Neuronal stem cell (in vitro differentiated cells): Measurements from ENCODE around the gene SCYL1.

ENCODE experiments used
- DNase-seq: peaks from one replicate; pipeline ENCODE4 v3.0.0-alpha.2; 2013; ENCODE audit warnings: low spot score
- H2AFZ ChIP-seq: one replicate; pipeline ENCODE4 v1.6.1; 2013; ENCODE audit warnings: mild to moderate bottlenecking, low read length, inconsistent platforms
- H2AK5ac ChIP-seq: 2 replicates; pipeline ENCODE4 v1.6.1; 2013; ENCODE audit warnings: low read depth, mild to moderate bottlenecking, inconsistent platforms, low read length, moderate library complexity, mixed read lengths
- H2BK120ac ChIP-seq: 2 replicates; pipeline ENCODE4 v1.6.1; 2013; ENCODE audit warnings: low read depth, mild to moderate bottlenecking, inconsistent platforms, low read length, moderate library complexity, mixed read lengths
- H2BK12ac ChIP-seq: one replicate; pipeline ENCODE4 v1.6.1; 2013; ENCODE audit warnings: low read length, inconsistent platforms
- H2BK15ac ChIP-seq: 2 replicates; pipeline ENCODE4 v1.6.1; 2013; ENCODE audit warnings: mild to moderate bottlenecking, low read length, inconsistent platforms, mixed read lengths
- H2BK5ac ChIP-seq: one replicate; pipeline ENCODE4 v1.6.1; 2013; ENCODE audit warnings: inconsistent platforms, mild to moderate bottlenecking, low read length, moderate library complexity
- H3K14ac ChIP-seq: one replicate; pipeline ENCODE4 v1.6.1; 2013; ENCODE audit warnings: low read length, inconsistent platforms
- H3K18ac ChIP-seq: 2 replicates; pipeline ENCODE4 v1.6.1; 2013; ENCODE audit warnings: low read length, inconsistent platforms
- H3K23ac ChIP-seq: 2 replicates; pipeline ENCODE4 v1.6.1; 2013; ENCODE audit warnings: low read depth, mild to moderate bottlenecking, mixed read lengths, low read length, inconsistent platforms; ENCODE audit not compliant: poor library complexity
- H3K27ac ChIP-seq: replicated peaks from 3 replicates; pipeline ENCODE4 v1.5.1; 2013; ENCODE audit warnings: low read length, inconsistent platforms
- H3K27me3 ChIP-seq, 3 experiments: 2 replicates each; pipeline ENCODE4 v1.6.1; 2013; ENCODE audit warnings: low read length in 3 of 3, mild to moderate bottlenecking in 2 of 3, inconsistent platforms in 1 of 3, low read depth in 1 of 3, mixed read lengths in 1 of 3, moderate library complexity in 1 of 3; ENCODE audit not compliant: control insufficient read depth in 3 of 3, insufficient read depth in 3 of 3
- H3K36me3 ChIP-seq, 2 donors: replicated peaks in 1 of 2; 2 replicates each; pipeline ENCODE4 v1.6.1; 2013; ENCODE audit warnings: low read length in 2 of 2; ENCODE audit not compliant: control insufficient read depth in 2 of 2, insufficient read depth in 2 of 2
- H3K4ac ChIP-seq: 2 replicates; pipeline ENCODE4 v1.6.1; 2013; ENCODE audit warnings: inconsistent platforms, mild to moderate bottlenecking, low read length, moderate library complexity
- H3K4me1 ChIP-seq, 2 donors: 1 replicate in 1 of 2; 2 replicates in 1 of 2; pipeline ENCODE4 v1.6.1; 2013; ENCODE audit warnings: low read length in 2 of 2, low read depth in 1 of 2; ENCODE audit not compliant: control insufficient read depth in 2 of 2, insufficient read depth in 1 of 2
- H3K4me2 ChIP-seq: one replicate; pipeline ENCODE4 v1.6.1; 2013; ENCODE audit warnings: mild to moderate bottlenecking, low read length, inconsistent platforms; ENCODE audit not compliant: insufficient read depth, poor library complexity, severe bottlenecking
- H3K4me3 ChIP-seq, 2 donors: 2 replicates each; pipeline ENCODE4 v1.5.1; 2013; ENCODE audit warnings: low read length in 2 of 2, mild to moderate bottlenecking in 2 of 2, inconsistent platforms in 1 of 2, moderate library complexity in 1 of 2
- H3K79me1 ChIP-seq: one replicate; pipeline ENCODE4 v1.6.1; 2013; ENCODE audit warnings: low read depth, mild to moderate bottlenecking, inconsistent platforms, low read length, moderate library complexity
- H3K9ac ChIP-seq: one replicate; pipeline ENCODE4 v1.6.1; 2013; ENCODE audit warnings: mild to moderate bottlenecking, low read depth, low read length, inconsistent platforms; ENCODE audit not compliant: poor library complexity
- H3K9me3 ChIP-seq, 2 donors: replicated peaks in 1 of 2; 2 replicates each; pipeline versions ENCODE3 to v1.6.1; 2013; ENCODE audit warnings: low read length in 2 of 2, mild to moderate bottlenecking in 2 of 2, inconsistent platforms in 1 of 2, low read depth in 1 of 2, mixed read lengths in 1 of 2, moderate library complexity in 1 of 2; ENCODE audit not compliant: control insufficient read depth in 2 of 2, insufficient read depth in 1 of 2
- H4K8ac ChIP-seq: one replicate; pipeline ENCODE4 v1.6.1; 2013; ENCODE audit warnings: low read depth, mild to moderate bottlenecking, inconsistent platforms, low read length, moderate library complexity
- H4K91ac ChIP-seq: one replicate; pipeline ENCODE4 v1.6.1; 2013; ENCODE audit warnings: low read length, low read depth, mild to moderate bottlenecking, inconsistent platforms; ENCODE audit not compliant: poor library complexity
- WGBS, 2 donors: extraction: QIAGEN DNeasy Blood & Tissue Kit; methylation state at CpG; one replicate each; pipeline ENCODE4 v1.1.7; 2013; ENCODE audit warnings: missing lambda C conversion rate in 2 of 2, mixed read lengths in 1 of 2; ENCODE audit not compliant: insufficient read length in 2 of 2, insufficient replicate concordance in 1 of 2; ENCODE audit errors: extremely low coverage in 2 of 2; 5-methylcytosine and 5-hydroxymethylcytosine counted together

SCYL1 gene

GRCh38 chr11:65496304-65497140 lies 28.4 kb upstream of the SCYL1 start:
- Histone ChIP-seq H3K14ac (no peak overlapping the region), H3K27me3 (no peaks in the 10 kb centered on the region), H2AFZ (no peak overlapping the region), H4K8ac (no peak overlapping the region), H3K9me3 (no peaks in the 10 kb centered on the region), H2BK12ac (peak overlapping the region; percentile 27), H2BK120ac (no peak overlapping the region), H3K27ac (peak overlapping the region; percentile 80), H2BK5ac (no peak overlapping the region), H2AK5ac (no peak overlapping the region), H3K9ac (no peak overlapping the region), H3K23ac (no peak overlapping the region), H3K4me2 (peak overlapping the region; percentile 60), H3K79me1 (no peaks in the 10 kb centered on the region), H3K4ac (no peak overlapping the region), H3K4me1 (peaks cover 24 to 34% of the 10 kb centered on the region in 2 donors), H3K18ac (peak overlapping the region; percentile 60), H4K91ac (no peak overlapping the region), H3K4me3 (peak overlapping the region; percentile 56 to 57), H3K36me3 (peaks cover 8 to 13% of the 10 kb centered on the region in 2 donors), H2BK15ac (no peak overlapping the region)
- WGBS, 2 donors = no CpG with 5 or more reads among the region's 15 CpGs
- DNase-seq = no peak

GRCh38 chr11:65497141-65498041 lies 27.5 kb upstream of the SCYL1 start:
- peak overlapping the region; percentile 83 for H2BK5ac ChIP-seq
- H3K23ac ChIP-seq = peak overlapping the region; percentile 97
- H3K4me1 ChIP-seq = peaks cover 16 to 25% of the 10 kb centered on the region in 2 donors
- H2BK120ac ChIP-seq = peak overlapping the region; percentile 13
- peak overlapping the region; percentile 70 for H3K4me2 ChIP-seq
- no peak overlapping the region for H3K14ac ChIP-seq
- WGBS, 2 donors = no CpG with 5 or more reads among the region's 61 CpGs
- peak; percentile 99 for DNase-seq
- no peaks in the 10 kb centered on the region for H3K79me1 ChIP-seq
- peak overlapping the region; percentile 72 to 90 for H3K4me3 ChIP-seq
- H4K91ac ChIP-seq = peak overlapping the region; percentile 53
- no peak overlapping the region for H2BK15ac ChIP-seq
- H3K27ac ChIP-seq = peak overlapping the region; percentile 100
- peaks cover 14 to 21% of the 10 kb centered on the region in 2 donors for H3K36me3 ChIP-seq
- H3K9me3 ChIP-seq = no peaks in the 10 kb centered on the region
- H3K9ac ChIP-seq = peak overlapping the region; percentile 97
- no peaks in the 10 kb centered on the region for H3K27me3 ChIP-seq
- no peak overlapping the region for H4K8ac ChIP-seq
- H3K4ac ChIP-seq = no peak overlapping the region
- peak overlapping the region; percentile 91 for H2AK5ac ChIP-seq
- no peak overlapping the region for H2BK12ac ChIP-seq
- no peak overlapping the region for H2AFZ ChIP-seq
- H3K18ac ChIP-seq = peak overlapping the region; percentile 100

- no peaks in the 10 kb centered on the region for H3K27me3 ChIP-seq
- H4K8ac ChIP-seq = no peak overlapping the region
- peak overlapping the region; percentile 72 to 90 for H3K4me3 ChIP-seq
- peak overlapping the region; percentile 8 for H3K4ac ChIP-seq
- H3K36me3 ChIP-seq = peaks cover 18 to 29% of the 10 kb centered on the region in 2 donors
- peak overlapping the region; percentile 83 for H2BK5ac ChIP-seq
- WGBS, 2 donors = no CpG with 5 or more reads among the region's 24 CpGs
- peak overlapping the region; percentile 53 for H4K91ac ChIP-seq
- H2AK5ac ChIP-seq = peak overlapping the region; percentile 91
- H3K4me2 ChIP-seq = peak overlapping the region; percentile 70
- H3K79me1 ChIP-seq = no peaks in the 10 kb centered on the region
- peak overlapping the region; percentile 100 for H3K18ac ChIP-seq
- H2BK12ac ChIP-seq = no peak overlapping the region
- H3K27ac ChIP-seq = peak overlapping the region; percentile 100
- no peak for DNase-seq
- no peak overlapping the region for H2AFZ ChIP-seq
- H3K9me3 ChIP-seq = no peaks in the 10 kb centered on the region
- H2BK15ac ChIP-seq = no peak overlapping the region
- peak overlapping the region; percentile 49 for H3K14ac ChIP-seq
- no peak overlapping the region for H3K23ac ChIP-seq
- H3K9ac ChIP-seq = peak overlapping the region; percentile 65
- H3K4me1 ChIP-seq = peaks cover 10 to 18% of the 10 kb centered on the region in 2 donors
- H2BK120ac ChIP-seq = peak overlapping the region; percentile 13
Measured at GRCh38 chr11:65498042-65498726, 26.7 kb upstream of the SCYL1 start.
